SK-N-SH (cell line): Measurements from ENCODE around the gene TMEM266. TPM values are rescaled to one million over a fixed set of nuclear protein-coding genes. Genes with fewer than 3 reads are reported as not detected.

Experiments
- CTCF ChIA-PET: fragments of 300-600, 350-600 bp; formaldehyde crosslinking; extraction: SDS; loops from one replicate; lab custom pipeline; 2021; lab: Yijun Ruan, JAX
- POLR2A ChIA-PET: fragments of 350-600 bp; sonication (Branson Sonifier 250); formaldehyde crosslinking; extraction: SDS; loops from one replicate; lab custom pipeline; 2020; ENCODE audit warnings: antibody characterized with exemption, inconsistent platforms; lab: Yijun Ruan, JAX
- DNase-seq: peaks from one replicate; pipeline ENCODE4 v3.0.0; 2012
- H2AFZ ChIP-seq: fragments of 200-600 bp; sonication (generic); 2 replicates; pipeline ENCODE4 v1.8.1; 2016; ENCODE audit warnings: antibody characterized with exemption, mild to moderate bottlenecking, low read depth
- H3F3A ChIP-seq: fragments of 200-600 bp; sonication (generic); replicated peaks from 2 replicates; pipeline ENCODE3; 2016; ENCODE audit warnings: antibody characterized with exemption, mild to moderate bottlenecking; ENCODE audit not compliant: insufficient read depth
- H3K27ac ChIP-seq, 2 experiments: fragments of 200-500 bp in 1 of 2; fragments of 200-600 bp in 1 of 2; sonication (Bioruptor generic) in 1 of 2; sonication (generic), shearing (Covaris generic) in 1 of 2; 2 replicates each; pipeline versions ENCODE4 v1.5.1 to v1.6.1; 2014 to 2016; ENCODE audit warnings: low read depth in 2 of 2, inconsistent platforms in 1 of 2, low read length in 1 of 2, mild to moderate bottlenecking in 1 of 2, mixed read lengths in 1 of 2
- H3K27me3 ChIP-seq: fragments of 200-600 bp; sonication (generic), shearing (Covaris generic); 2 replicates; pipeline ENCODE4 v1.6.1; 2016; ENCODE audit warnings: mixed run types; ENCODE audit not compliant: insufficient read depth
- H3K36me3 ChIP-seq, 2 experiments: fragments of 200-500 bp in 1 of 2; fragments of 200-600 bp in 1 of 2; sonication (Bioruptor generic) in 1 of 2; sonication (generic) in 1 of 2; replicated peaks in 1 of 2; 2 replicates each; pipeline versions ENCODE3 to v1.5.1; 2014 to 2016; ENCODE audit warnings: low read length in 1 of 2, mild to moderate bottlenecking in 1 of 2; ENCODE audit not compliant: insufficient read depth in 2 of 2, control insufficient read depth in 1 of 2
- H3K4me1 ChIP-seq, 2 experiments: fragments of 200-500 bp in 1 of 2; fragments of 200-600 bp in 1 of 2; sonication (Bioruptor generic) in 1 of 2; sonication (generic), shearing (Covaris generic) in 1 of 2; 2 replicates each; pipeline versions ENCODE4 v1.5.1 to v1.6.1; 2014 to 2016; ENCODE audit warnings: low read depth in 1 of 2, low read length in 1 of 2, mixed run types in 1 of 2; ENCODE audit not compliant: insufficient read depth in 2 of 2, control insufficient read depth in 1 of 2
- H3K4me2 ChIP-seq: fragments of 200-600 bp; sonication (generic), shearing (Covaris generic); 2 replicates; pipeline ENCODE4 v1.6.1; 2017; ENCODE audit warnings: mixed run types
- H3K4me3 ChIP-seq, 2 experiments: fragments of 200-500 bp in 1 of 2; fragments of 200-600 bp in 1 of 2; sonication (Bioruptor generic) in 1 of 2; sonication (generic), shearing (Covaris generic) in 1 of 2; 2 replicates each; pipeline versions ENCODE4 v1.5.1 to v1.8.1; 2014 to 2016; ENCODE audit warnings: low read depth in 2 of 2, inconsistent platforms in 1 of 2, low read length in 1 of 2, mild to moderate bottlenecking in 1 of 2, mixed read lengths in 1 of 2, moderate library complexity in 1 of 2
- H3K79me2 ChIP-seq: fragments of 200-600 bp; sonication (generic); 2 replicates; pipeline ENCODE4 v1.8.1; 2017; ENCODE audit warnings: mild to moderate bottlenecking; ENCODE audit not compliant: insufficient read depth
- H3K9ac ChIP-seq: fragments of 200-600 bp; sonication (generic); 2 replicates; pipeline ENCODE4 v1.6.1; 2017; ENCODE audit warnings: mixed run types
- H3K9me2 ChIP-seq: fragments of 200-600 bp; sonication (generic); 2 replicates; pipeline ENCODE4 v1.6.1; 2017; ENCODE audit warnings: mixed run types
- H3K9me3 ChIP-seq: fragments of 200-600 bp; sonication (generic); 2 replicates; pipeline ENCODE4 v1.6.1; 2017; ENCODE audit warnings: mixed run types, mild to moderate bottlenecking, moderate library complexity
- H4K20me1 ChIP-seq: fragments of 200-600 bp; sonication (generic); 2 replicates; pipeline ENCODE4 v1.6.1; 2017; ENCODE audit warnings: mild to moderate bottlenecking, mixed run types; ENCODE audit not compliant: insufficient read depth
- CHD2 ChIP-seq: fragments of 150-350 bp; IDR thresholded peaks from 2 replicates; pipeline ENCODE4 v1.6.1; 2018; ENCODE audit warnings: low read length; ENCODE audit not compliant: partially characterized antibody
- FOSL2 ChIP-seq: IDR thresholded peaks from 2 replicates; pipeline ENCODE4 v1.4.0; 2012; ENCODE audit warnings: low read depth, mild to moderate bottlenecking, moderate library complexity, borderline replicate concordance
- FOXJ3 ChIP-seq: sonication (generic); formaldehyde crosslinking; IDR thresholded peaks from 2 replicates; pipeline ENCODE4 v1.5.1; 2020; ENCODE audit warnings: mild to moderate bottlenecking, missing genetic modification reagents
- FOXM1 ChIP-seq: IDR thresholded peaks from 2 replicates; pipeline ENCODE4 v1.4.0; 2012; ENCODE audit warnings: low read depth, mild to moderate bottlenecking
- GATA2 ChIP-seq: sonication (generic); formaldehyde crosslinking; IDR thresholded peaks from 2 replicates; pipeline ENCODE4 v1.5.0; 2020; ENCODE audit warnings: mild to moderate bottlenecking, missing genetic modification reagents
- MEF2A ChIP-seq: IDR thresholded peaks from 2 replicates; pipeline ENCODE4 v1.4.0; 2012; ENCODE audit warnings: low read depth, borderline replicate concordance
- RFX5 ChIP-seq: IDR thresholded peaks from 2 replicates; pipeline ENCODE4 v1.6.1; 2012; ENCODE audit warnings: mild to moderate bottlenecking, improper control_type of control experiment, low read length
- RXRA ChIP-seq: IDR thresholded peaks from 2 replicates; pipeline ENCODE4 v1.4.0; 2012; ENCODE audit warnings: low read depth, mild to moderate bottlenecking, borderline replicate concordance
- SIN3A ChIP-seq: IDR thresholded peaks from 2 replicates; pipeline ENCODE4 v1.6.1; 2012; ENCODE audit warnings: low read depth, mild to moderate bottlenecking, low read length, moderate library complexity, borderline replicate concordance
- TCF12 ChIP-seq: IDR thresholded peaks from 2 replicates; pipeline ENCODE4 v1.4.0; 2012
- TEAD4 ChIP-seq: IDR thresholded peaks from 2 replicates; pipeline ENCODE4 v1.4.0; 2012; ENCODE audit warnings: mild to moderate bottlenecking, borderline replicate concordance; ENCODE audit not compliant: insufficient read depth
- WGBS: methylation state at CpG from one replicate; pipeline ENCODE4 v1.1.6; 2017; ENCODE audit warnings: low lambda C conversion rate; 5-methylcytosine and 5-hydroxymethylcytosine counted together
- polyA plus RNA-seq, 3 experiments: library from polyadenylated mRNA; depleted of rRNA; stranded (reverse); fragments of >200 nt; gene quantifications; 2 replicates each; pipeline ENCODE4 v1.2.3, GENCODE V29; 2012
- TF ChIP-seq, protein P1 (sequence below): fragments of 150-350 bp; IDR thresholded peaks from 2 replicates; pipeline ENCODE4 v1.6.1; 2017; ENCODE audit warnings: antibody characterized with exemption, low read length, low read depth, borderline replicate concordance
- TF ChIP-seq, protein P2 (sequence below): IDR thresholded peaks from 2 replicates; pipeline ENCODE4 v1.6.1; 2012; ENCODE audit warnings: mild to moderate bottlenecking, low read depth, low read length, moderate library complexity
- TF ChIP-seq, protein P3 (sequence below): IDR thresholded peaks from 2 replicates; pipeline ENCODE4 v1.4.0; 2012; ENCODE audit warnings: low read depth, borderline replicate concordance
- TF ChIP-seq, protein P4 (sequence below): IDR thresholded peaks from 2 replicates; pipeline ENCODE4 v1.4.0; 2012; ENCODE audit warnings: low read depth

TMEM266 gene
- polyA plus RNA-seq, 1 of the 3 experiments (the other 2 are of a cell fraction) = 0.07 TPM

DNA sequence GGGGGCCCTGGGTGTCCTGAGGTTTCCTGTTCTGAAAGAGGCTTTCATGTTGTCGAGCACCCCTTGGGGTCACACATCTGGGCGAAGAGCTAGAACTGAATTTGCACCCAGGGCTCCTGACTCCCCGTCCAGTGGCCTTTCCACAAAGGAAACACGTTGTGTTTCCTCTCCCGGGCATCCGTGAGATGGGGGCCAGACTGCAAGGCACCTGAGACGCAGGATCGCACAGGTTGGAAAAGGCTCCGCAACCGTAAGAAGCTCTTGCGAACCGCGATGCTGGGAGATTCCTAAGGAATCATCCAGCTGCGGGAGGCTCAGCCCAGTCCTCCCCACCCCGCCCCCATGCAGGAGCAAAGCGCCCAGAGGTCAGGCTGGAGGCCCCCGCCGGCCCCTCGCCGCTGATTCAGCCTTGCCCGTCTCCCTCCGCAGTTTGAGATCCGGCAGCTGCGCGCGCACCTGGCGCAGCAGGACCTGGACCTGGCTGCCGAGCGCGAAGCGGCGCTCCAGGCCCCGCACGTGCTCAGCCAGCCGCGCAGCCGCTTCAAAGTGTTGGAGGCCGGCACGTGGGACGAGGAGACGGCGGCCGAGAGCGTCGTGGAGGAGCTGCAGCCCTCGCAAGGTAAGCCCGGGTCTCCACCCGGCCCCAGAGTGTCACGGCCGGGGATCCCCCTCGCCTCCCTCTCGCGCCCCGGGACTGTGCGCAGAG lies 131.9 kb downstream of the TMEM266 start (continued):
- TF ChIP-seq SIN3A (no peak), TCF12 (no peak), FOXM1 (no peak)
- TF ChIP-seq, protein P1, sequence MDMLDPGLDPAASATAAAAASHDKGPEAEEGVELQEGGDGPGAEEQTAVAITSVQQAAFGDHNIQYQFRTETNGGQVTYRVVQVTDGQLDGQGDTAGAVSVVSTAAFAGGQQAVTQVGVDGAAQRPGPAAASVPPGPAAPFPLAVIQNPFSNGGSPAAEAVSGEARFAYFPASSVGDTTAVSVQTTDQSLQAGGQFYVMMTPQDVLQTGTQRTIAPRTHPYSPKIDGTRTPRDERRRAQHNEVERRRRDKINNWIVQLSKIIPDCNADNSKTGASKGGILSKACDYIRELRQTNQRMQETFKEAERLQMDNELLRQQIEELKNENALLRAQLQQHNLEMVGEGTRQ = no peak
- TF ChIP-seq, protein P2, sequence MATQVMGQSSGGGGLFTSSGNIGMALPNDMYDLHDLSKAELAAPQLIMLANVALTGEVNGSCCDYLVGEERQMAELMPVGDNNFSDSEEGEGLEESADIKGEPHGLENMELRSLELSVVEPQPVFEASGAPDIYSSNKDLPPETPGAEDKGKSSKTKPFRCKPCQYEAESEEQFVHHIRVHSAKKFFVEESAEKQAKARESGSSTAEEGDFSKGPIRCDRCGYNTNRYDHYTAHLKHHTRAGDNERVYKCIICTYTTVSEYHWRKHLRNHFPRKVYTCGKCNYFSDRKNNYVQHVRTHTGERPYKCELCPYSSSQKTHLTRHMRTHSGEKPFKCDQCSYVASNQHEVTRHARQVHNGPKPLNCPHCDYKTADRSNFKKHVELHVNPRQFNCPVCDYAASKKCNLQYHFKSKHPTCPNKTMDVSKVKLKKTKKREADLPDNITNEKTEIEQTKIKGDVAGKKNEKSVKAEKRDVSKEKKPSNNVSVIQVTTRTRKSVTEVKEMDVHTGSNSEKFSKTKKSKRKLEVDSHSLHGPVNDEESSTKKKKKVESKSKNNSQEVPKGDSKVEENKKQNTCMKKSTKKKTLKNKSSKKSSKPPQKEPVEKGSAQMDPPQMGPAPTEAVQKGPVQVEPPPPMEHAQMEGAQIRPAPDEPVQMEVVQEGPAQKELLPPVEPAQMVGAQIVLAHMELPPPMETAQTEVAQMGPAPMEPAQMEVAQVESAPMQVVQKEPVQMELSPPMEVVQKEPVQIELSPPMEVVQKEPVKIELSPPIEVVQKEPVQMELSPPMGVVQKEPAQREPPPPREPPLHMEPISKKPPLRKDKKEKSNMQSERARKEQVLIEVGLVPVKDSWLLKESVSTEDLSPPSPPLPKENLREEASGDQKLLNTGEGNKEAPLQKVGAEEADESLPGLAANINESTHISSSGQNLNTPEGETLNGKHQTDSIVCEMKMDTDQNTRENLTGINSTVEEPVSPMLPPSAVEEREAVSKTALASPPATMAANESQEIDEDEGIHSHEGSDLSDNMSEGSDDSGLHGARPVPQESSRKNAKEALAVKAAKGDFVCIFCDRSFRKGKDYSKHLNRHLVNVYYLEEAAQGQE = no peak

DNA sequence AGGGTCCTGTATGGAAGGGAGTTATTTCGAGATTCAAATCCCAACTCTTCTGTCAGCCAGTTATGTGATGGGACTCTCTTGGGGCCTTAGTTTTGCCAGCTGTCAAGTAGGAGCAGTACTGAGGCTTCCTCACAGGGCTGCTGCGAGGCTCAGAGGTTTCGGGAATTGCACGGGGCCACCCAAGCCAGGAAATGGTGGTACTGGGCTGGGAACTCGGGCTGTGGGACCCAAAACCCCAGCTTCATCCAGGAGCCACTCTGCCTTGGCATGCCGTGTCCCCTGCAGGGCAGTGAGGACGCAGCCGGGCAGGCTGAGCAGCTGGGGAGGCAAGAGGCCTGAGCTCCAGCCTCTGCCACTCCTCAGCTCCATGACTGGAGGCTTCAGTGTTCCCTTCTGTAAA lies 132.9 kb downstream of the TMEM266 start:
- TF ChIP-seq, protein P3, sequence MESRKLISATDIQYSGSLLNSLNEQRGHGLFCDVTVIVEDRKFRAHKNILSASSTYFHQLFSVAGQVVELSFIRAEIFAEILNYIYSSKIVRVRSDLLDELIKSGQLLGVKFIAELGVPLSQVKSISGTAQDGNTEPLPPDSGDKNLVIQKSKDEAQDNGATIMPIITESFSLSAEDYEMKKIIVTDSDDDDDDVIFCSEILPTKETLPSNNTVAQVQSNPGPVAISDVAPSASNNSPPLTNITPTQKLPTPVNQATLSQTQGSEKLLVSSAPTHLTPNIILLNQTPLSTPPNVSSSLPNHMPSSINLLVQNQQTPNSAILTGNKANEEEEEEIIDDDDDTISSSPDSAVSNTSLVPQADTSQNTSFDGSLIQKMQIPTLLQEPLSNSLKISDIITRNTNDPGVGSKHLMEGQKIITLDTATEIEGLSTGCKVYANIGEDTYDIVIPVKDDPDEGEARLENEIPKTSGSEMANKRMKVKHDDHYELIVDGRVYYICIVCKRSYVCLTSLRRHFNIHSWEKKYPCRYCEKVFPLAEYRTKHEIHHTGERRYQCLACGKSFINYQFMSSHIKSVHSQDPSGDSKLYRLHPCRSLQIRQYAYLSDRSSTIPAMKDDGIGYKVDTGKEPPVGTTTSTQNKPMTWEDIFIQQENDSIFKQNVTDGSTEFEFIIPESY = no peak
- TF ChIP-seq, protein P4, sequence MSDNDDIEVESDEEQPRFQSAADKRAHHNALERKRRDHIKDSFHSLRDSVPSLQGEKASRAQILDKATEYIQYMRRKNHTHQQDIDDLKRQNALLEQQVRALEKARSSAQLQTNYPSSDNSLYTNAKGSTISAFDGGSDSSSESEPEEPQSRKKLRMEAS = no peak
- no peak for TF ChIP-seq GATA2 (CRISPR knock-in tag)
- no peak for TF ChIP-seq CHD2
- TF ChIP-seq TEAD4 = no peak
- TF ChIP-seq, protein P2 = no peak
- no peak for TF ChIP-seq FOXM1
- TF ChIP-seq MEF2A = no peak
- no peak for TF ChIP-seq RXRA
- TF ChIP-seq RFX5 = no peak
- TF ChIP-seq FOXJ3 (CRISPR knock-in tag) = no peak
- TF ChIP-seq FOSL2 = no peak
- ChIA-PET POLR2A (no interaction called here), CTCF (interaction anchor here (1.2 to 4.5 kb wide), 6 partner anchors 36 to 648 kb away, joined by 3 to 29 read pairs (median 8); partner anchors contain the start of gene ISL2)

More for the DNA sequence above, 132.9 kb downstream of the TMEM266 start:
- H3K27ac ChIP-seq = no peak overlapping the region
- no peaks in the 10 kb centered on the region for H3K9me2 ChIP-seq
- no peak overlapping the region for H3K9ac ChIP-seq
- H3K9me3 ChIP-seq = no peaks in the 10 kb centered on the region
- H3K4me3 ChIP-seq = no peak overlapping the region
- peaks cover 17 to 28% of the 10 kb centered on the region in 2 experiments; a peak in 3 of 4 replicates for H3K4me1 ChIP-seq
- H3K79me2 ChIP-seq = no peaks in the 10 kb centered on the region
- no peaks in the 10 kb centered on the region for H3K36me3 ChIP-seq
- no peaks in the 10 kb centered on the region for H3F3A ChIP-seq
- H3K27me3 ChIP-seq = no peaks in the 10 kb centered on the region
- no peak overlapping the region for H2AFZ ChIP-seq
- whole genome bisulfite sequencing = 89% methylated on average over 5 of the region's 8 CpGs
- no peaks in the 10 kb centered on the region for H4K20me1 ChIP-seq
- no peak for DNase-seq
- H3K4me2 ChIP-seq = no peak overlapping the region
